HFF-Myc (cell line): ENCODE data around the gene CCDC6.
A peak's percentile ranks its signal among the peaks of the same experiment; 100 is the strongest.
"Not testable (repeated sequence)": the region's sequence is repeated elsewhere in the genome, so short reads cannot be mapped to it uniquely, and the experiment has no call there.

Experiments used
- DNase-seq: peaks from one replicate; pipeline ENCODE4 v3.0.0-alpha.2; 2011; ENCODE audit warnings: low read depth; ENCODE audit errors: extremely low read depth
- H3K4me3 ChIP-seq: replicated peaks from 2 replicates; pipeline ENCODE4 v1.5.1; 2011; ENCODE audit warnings: low read depth, mild to moderate bottlenecking, control low read depth, low read length
- CTCF ChIP-seq: IDR thresholded peaks from 2 replicates; pipeline ENCODE4 v1.5.1; 2012; ENCODE audit warnings: mild to moderate bottlenecking, low read depth, low read length, control low read depth; ENCODE audit errors: missing control alignments

CCDC6 gene

GRCh38 chr10:59906417-59907202, at the start of gene CCDC6:
Gene CCDC6 (minus strand): TSS chr10:59906556. CDS start chr10:59906424, 132 bp downstream.
- peak; percentile 55 for TF ChIP-seq CTCF
- H3K4me3 ChIP-seq = peak within 1 kb of the TSS; percentile 97
- peak; percentile 66 for DNase-seq

GRCh38 chr10:59954296-59954695, 47.9 kb upstream of the CCDC6 start:
- DNase-seq = no peak
- no peak for TF ChIP-seq CTCF
- no peak overlapping the region for H3K4me3 ChIP-seq

GRCh38 chr10:59953711-59954110, 47.4 kb upstream of the CCDC6 start:
- H3K4me3 ChIP-seq, DNase-seq: not testable (repeated sequence)

- DNase-seq = no peak
- TF ChIP-seq CTCF = no peak
- H3K4me3 ChIP-seq = no peak overlapping the region
These were observed 43.7 kb upstream of the CCDC6 start for GRCh38 chr10:59950105-59950504.

GRCh38 chr10:59949608-59950007, 43.3 kb upstream of the CCDC6 start:
- DNase-seq = no peak
- no peak overlapping the region for H3K4me3 ChIP-seq
- no peak for TF ChIP-seq CTCF

- no peak overlapping the region for H3K4me3 ChIP-seq
- TF ChIP-seq CTCF = no peak
- DNase-seq = no peak
These were observed 39.6 kb upstream of the CCDC6 start for GRCh38 chr10:59945991-59946390.

- DNase-seq = no peak
- no peak overlapping the region for H3K4me3 ChIP-seq
- no peak for TF ChIP-seq CTCF
These were observed 39.2 kb upstream of the CCDC6 start for GRCh38 chr10:59945590-59945989.
